ENCODE results near the gene PRDM10.
"Not testable (repeated sequence)": the region's sequence is repeated elsewhere in the genome, so short reads cannot be mapped to it uniquely, and the experiment has no call there.

The PRDM10 gene

GRCh38 chr11:129894278-129895125 lies 108.1 kb downstream of the PRDM10 start:
- no peak for DNase-seq

DNA sequence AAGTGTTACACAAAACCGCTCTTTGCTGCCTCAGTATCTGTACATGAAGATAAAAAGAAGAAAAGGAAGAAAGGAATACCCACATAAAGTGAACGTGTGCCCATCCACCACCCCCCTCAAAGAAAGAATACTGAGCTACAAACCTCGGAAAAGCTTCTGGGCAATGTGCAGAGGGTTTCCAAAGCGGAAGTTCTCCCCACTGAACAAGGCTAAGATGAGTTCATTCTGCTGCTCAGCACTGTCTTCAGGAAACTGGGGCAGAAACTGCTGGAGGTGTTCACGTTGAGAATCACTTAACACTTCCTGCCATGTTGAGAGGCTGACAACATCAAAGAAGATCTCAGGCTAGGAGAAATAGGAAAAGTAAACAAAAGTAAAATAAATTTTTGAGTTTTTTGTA lies 114.2 kb downstream of the PRDM10 start:
- no peak for DNase-seq

DNA sequence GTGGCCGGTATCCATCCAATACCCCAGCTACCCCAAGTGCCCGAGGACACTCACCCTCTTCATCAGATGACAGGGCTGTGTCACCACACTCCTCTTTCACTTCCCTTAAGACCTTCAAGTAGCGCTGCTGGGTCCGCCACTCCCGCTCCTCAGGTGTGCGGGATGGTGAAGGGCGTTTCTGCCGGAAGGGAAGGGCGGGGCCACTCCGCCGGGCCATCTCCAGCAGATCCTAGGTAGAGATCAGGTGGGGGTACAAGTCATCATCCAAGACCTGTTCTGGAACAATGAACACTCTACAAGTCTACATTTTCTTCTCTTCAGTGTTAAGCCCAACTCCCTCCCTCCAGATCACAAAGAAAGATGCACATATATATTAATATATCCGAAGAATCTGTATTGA lies 117.3 kb downstream of the PRDM10 start:
- no peak for DNase-seq

- no peak for DNase-seq
These were observed 118.1 kb downstream of the PRDM10 start for GRCh38 chr11:129884581-129884980.

- peak; percentile 67 for DNase-seq
These were observed 121.0 kb downstream of the PRDM10 start for GRCh38 chr11:129881570-129882170.

GRCh38 chr11:129880311-129880710 lies 122.3 kb downstream of the PRDM10 start:
- no peak for DNase-seq

- no peak for DNase-seq
These were observed 130.7 kb downstream of the PRDM10 start for GRCh38 chr11:129871914-129872313.

DNA sequence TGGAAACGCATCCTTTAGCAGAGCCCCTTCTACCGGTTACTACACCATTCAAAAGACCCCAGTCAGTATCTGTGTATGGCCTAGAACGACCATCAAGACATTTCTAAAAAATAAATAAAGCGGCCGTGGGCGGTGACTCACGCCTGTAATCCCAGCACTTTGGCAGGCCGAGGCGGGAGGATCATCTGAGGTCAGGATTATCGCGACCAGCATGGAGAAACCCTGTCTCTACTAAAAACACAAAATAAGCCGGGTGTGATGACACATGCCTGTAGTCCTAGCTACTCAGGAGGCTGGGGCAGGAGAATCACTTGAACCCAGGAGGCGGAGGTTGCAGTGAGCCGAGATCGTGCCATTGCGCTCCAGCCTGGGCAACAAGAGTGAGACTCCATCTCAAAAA lies 134.0 kb downstream of the PRDM10 start:
- DNase-seq: not testable (repeated sequence)

DNA sequence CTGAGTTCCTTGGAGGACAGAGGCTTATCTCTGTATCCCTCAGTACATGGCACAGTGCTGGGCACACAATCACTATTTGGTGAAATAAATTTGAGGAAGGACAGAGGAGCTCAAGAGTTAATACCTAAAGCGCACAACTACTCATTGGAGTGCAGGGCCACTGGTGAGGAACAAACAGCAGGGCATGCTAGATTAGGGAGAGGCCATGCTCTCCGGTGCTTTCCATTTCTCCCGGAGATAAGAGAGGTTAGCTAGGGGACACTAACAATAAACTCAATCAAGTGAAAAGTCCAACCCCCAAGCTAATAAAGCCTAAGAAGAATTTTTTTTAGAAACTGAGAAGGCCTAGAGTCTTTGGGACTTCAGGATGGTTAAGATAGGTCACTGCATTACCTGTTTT lies 136.3 kb downstream of the PRDM10 start:
- DNase-seq: no peak

DNA sequence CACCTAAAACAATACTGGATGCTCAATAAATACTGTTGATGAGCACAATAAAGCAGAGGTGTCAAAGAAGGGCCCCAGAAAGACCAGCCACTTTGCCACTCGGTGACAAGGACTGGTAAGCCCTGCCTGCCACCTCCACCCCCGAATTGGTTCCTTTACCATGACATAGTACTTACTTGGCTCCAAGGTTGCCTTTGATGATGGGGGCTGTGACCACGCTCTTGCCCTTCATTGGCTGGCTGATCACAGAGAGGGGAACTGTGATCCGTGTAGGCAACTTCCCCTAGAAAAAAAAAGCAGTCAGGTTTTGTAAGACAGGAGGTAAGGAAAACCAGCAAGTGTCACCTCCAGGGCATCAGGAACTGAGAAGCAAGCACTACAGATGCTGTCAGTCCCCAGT lies 136.9 kb downstream of the PRDM10 start:
- DNase-seq: peak; percentile 32

DNA sequence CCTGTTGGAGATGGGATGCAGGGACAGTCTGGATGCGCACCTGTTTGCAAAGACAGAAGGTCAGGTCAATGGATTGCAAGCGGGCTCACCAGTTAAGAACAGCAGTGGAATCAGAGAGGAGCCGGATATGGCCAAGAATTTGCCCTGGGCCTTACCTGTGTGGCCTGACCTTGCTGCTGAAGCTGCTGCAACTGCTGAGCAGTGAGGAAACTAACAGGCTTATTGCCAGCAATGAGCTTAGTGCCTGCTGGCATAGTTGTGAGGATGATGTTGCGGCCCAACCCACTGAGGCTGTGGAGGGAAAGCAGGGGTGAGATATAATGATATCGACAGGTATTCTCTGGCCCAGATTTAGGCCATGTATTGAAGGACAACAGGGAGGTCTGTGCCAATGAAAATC lies 137.8 kb downstream of the PRDM10 start:
- no peak for DNase-seq

DNA sequence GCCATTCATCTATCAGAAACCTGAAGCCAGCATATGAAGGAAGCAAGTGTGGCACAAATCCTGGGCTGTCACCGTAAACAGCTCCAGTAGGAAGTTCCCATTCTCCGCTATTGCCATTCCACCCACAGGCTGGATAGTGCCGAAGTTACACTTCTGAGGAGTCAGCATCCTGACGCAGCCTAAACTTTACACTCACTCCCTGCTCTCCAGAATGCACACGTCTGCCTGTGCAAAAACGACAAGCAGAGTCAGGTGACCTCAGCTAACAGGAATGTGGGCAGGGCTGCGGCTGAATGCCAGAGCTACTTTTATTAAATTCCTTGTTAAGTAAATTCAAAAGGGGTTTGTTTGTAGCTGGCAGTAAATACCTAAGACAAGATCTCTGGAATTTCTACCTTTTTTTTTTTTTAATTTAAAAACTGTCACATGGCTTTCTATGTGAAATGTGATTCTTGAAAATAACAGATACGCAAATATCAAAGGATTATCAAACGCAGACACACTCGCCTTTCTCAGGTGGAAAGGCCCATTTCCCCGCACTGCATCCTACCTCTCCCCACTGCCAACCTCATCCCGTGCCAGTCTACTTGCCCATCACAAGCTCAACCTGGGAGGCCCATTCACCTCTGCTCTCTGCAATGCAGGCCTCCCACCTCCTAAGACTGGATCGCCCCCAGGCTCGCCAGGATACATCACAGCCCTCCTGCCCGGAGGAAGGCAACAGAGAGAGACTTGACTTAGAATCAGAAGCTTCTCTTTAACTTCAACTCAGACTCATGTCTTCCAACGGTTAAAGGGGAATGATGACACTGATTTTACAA lies 140.7 kb downstream of the PRDM10 start:
- DNase-seq: no peak

DNA sequence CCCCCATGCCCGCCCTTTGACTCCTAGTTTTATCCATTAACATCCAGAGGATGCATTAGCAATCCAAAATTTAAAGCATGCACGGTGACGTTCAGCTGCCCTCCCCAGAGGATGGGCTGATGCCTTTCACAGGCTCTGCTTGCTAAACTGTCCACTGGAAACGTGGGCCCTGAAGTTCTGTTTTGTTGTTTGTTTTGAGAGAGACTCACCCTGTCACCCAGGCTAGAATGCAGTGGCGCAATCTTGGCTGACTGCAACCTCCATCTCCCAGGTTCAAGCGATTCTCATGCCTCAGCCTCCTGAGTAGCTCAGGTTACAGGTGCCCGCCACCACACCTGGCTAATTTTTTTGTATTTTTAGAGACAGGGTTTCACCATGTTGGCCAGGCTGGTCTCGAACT lies 146.6 kb downstream of the PRDM10 start:
- no peak for DNase-seq

DNA sequence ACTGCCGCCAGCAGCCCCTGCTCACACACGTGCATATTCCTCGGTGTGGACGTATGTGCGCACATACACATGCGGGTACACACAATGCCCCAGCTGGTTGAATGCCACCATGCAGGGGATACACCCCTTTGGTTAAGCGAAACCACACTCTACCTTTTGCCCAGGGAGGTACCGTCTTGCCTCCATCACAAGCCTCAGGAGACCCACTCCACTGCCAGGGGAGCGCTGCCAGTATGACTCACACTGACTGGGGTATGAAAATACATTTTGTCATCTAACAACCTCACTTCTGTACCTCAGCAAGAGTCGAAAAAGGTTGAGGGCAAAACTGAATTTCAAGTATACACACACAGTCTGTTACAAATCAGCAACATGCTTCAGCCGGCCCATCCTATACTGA lies 147.5 kb downstream of the PRDM10 start:
- no peak for DNase-seq

GRCh38 chr11:129854232-129854805 lies 148.3 kb downstream of the PRDM10 start:
- DNase-seq: no peak

GRCh38 chr11:129853518-129854231 lies 149.0 kb downstream of the PRDM10 start:
- DNase-seq: peak; percentile 36

GRCh38 chr11:129852125-129852740 lies 150.4 kb downstream of the PRDM10 start:
- DNase-seq: no peak

All from stimulated activated CD8-positive, alpha-beta memory T cell treated with anti-CD3 and anti-CD28 coated beads, Interleukin-4, amount 100 ng/mL, for 48 hours (primary cell).